LNCaP clone FGC (cell line): ENCODE data around the gene ARMC12.

ENCODE experiments used
- DNase-seq: peaks from one replicate; pipeline ENCODE4 v3.0.0-alpha.2; 2011; ENCODE audit warnings: low read depth
- H3K4me3 ChIP-seq: 2 replicates; pipeline ENCODE4 v1.5.1; 2011; ENCODE audit warnings: mild to moderate bottlenecking, low read depth, low read length, control low read depth
- CTCF ChIP-seq: IDR thresholded peaks from 2 replicates; pipeline ENCODE4 v1.5.1; 2012; ENCODE audit warnings: mild to moderate bottlenecking; ENCODE audit not compliant: control insufficient read depth, insufficient read depth; ENCODE audit errors: extremely low read depth

The ARMC12 gene

GRCh38 chr6:35718911-35719381 is 17.9 kb upstream of the ARMC12 start:
- DNase-seq: no peak
- TF ChIP-seq CTCF: no peak
- H3K4me3 ChIP-seq: no peak overlapping the region

- H3K4me3 ChIP-seq: no peak overlapping the region
- DNase-seq: no peak
- TF ChIP-seq CTCF: no peak
Observed at GRCh38 chr6:35719404-35719829, 17.4 kb upstream of the ARMC12 start.

DNA sequence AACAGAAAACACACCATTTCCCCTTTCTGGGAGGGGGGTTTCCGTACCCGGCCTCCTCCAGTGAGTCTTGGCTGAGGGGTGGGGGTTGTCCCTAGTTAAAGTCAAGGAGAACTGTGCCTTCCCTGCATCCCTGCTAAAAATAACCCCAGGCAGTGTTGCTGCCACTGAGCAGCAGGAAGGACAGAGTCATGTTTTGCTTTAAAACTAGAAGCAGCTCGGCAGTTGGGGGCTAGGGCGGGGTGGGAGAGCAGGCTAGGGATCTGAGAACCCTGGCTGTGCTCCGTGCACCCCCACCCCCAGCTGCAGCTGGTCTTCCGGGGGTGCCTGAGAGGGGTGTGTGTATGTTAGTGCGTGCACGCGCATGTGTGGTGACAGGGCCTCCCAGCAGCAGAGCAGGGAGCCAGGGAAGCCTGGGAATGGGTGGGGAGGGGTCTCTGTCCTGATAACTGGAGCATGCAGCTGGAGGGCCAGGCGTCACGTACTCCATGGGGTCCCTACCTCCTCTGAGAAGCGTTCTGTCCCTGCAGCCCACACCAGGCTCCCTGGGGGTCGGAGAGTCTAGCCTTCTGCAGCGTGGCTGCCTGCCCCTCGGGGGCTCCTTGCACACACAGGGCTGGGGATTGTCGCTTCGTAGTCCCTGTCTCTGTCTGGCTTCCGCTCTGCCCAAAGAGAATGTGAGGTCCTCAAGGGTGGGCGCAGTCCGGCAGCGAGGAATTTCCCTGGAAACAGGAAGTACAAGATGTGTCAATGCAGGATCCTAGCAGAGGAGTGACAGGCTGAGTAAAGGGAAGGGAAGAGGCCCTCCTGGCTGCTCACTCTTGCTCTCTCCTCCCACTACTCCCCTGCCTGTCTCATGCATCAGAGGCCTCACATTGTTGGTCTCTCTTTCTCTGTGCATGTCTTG is 16.8 kb upstream of the ARMC12 start:
- DNase-seq: no peak
- no peak for TF ChIP-seq CTCF
- H3K4me3 ChIP-seq: no peak overlapping the region

GRCh38 chr6:35722121-35722761 is 14.6 kb upstream of the ARMC12 start:
- no peak for TF ChIP-seq CTCF
- H3K4me3 ChIP-seq: no peak overlapping the region
- peak; percentile 63 for DNase-seq

- no peak overlapping the region for H3K4me3 ChIP-seq
Observed at GRCh38 chr6:35723587-35723986, 13.2 kb upstream of the ARMC12 start.

DNA sequence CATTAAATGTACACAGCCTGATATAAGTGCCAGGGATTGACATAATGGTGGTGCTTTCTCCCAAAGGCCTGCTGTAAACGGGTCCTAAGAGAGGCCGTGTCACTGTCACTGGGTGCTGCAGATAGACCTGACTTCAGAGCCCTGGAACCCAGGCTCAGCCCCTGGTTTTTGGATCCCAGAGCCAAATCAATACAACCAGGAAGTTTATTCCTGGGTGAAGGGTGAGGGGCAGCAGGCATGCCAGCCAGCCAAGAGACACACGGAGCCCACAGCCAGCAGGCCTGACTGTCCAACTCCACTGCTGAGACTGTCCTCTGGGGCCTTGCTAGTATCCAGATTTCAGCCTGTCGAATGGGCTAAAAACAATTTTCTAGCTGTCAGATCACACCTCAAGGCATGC is 12.8 kb upstream of the ARMC12 start:
- TF ChIP-seq CTCF: no peak
- no peak overlapping the region for H3K4me3 ChIP-seq
- no peak for DNase-seq

More at GRCh38 chr6:35723587-35723986, 13.2 kb upstream of the ARMC12 start:
- no peak for TF ChIP-seq CTCF
- no peak for DNase-seq
